HepG2 (cell line): ENCODE results near the gene ZNF446. TPM values are rescaled to one million over a fixed set of nuclear protein-coding genes. Genes with fewer than 3 reads are reported as not detected.

Experiments
- ATAC-seq: fragments of 200-7000 bp; cut with Tn5 transposase; 3 replicates; pipeline ENCODE4 v1.9.1; 2020; ENCODE audit warnings: mild to moderate bottlenecking, moderate library complexity
- BruUV-seq: library from RNA; stranded (reverse); fragments of 400-500 nt; replicated peaks from 2 replicates; lab custom pipeline; 2021; lab: Mats Ljungman, UMichigan
- CTCF ChIA-PET: fragments of 300-600 bp; formaldehyde crosslinking; extraction: SDS; loops from one replicate; lab custom pipeline; 2021; ENCODE audit warnings: low total read pairs, inconsistent platforms, low intra/inter-chr PET ratio; lab: Yijun Ruan, JAX
- POLR2A ChIA-PET: fragments of 350-600 bp; sonication (Branson Sonifier 250); formaldehyde crosslinking; loops from one replicate; lab custom pipeline; 2020; ENCODE audit warnings: antibody characterized with exemption, inconsistent platforms; lab: Yijun Ruan, JAX
- DNase-seq: peaks from one replicate; pipeline ENCODE4 v3.0.0-alpha.2; 2015; ENCODE audit warnings: low spot score
- FAIRE-seq: peaks from 3 replicates; lab custom pipeline; 2011; peaks lifted over from hg19 to GRCh38; lab: Jason Lieb, UNC
- H2AFZ ChIP-seq: one replicate; pipeline ENCODE4 v1.6.1; 2011; ENCODE audit warnings: low read length, inconsistent platforms
- H3K27ac ChIP-seq: fragments of 300-600 bp; 3 replicates; pipeline ENCODE4 v1.8.0; 2011; ENCODE audit warnings: mixed run types, mild to moderate bottlenecking, mixed read lengths, low read length, inconsistent platforms; ENCODE audit not compliant: insufficient read depth; ENCODE audit errors: extremely low read length
- H3K27me3 ChIP-seq, 2 experiments: fragments of 200-600 bp in 1 of 2; 2 replicates in 1 of 2; 3 replicates in 1 of 2; pipeline versions ENCODE4 v1.6.0 to v1.8.0; 2011; ENCODE audit warnings: low read length in 2 of 2, mild to moderate bottlenecking in 2 of 2, moderate library complexity in 2 of 2, inconsistent platforms in 1 of 2; ENCODE audit not compliant: insufficient read depth in 2 of 2, control insufficient read depth in 1 of 2
- H3K36me3 ChIP-seq, 2 experiments: fragments of 200-600 bp in 1 of 2; replicated peaks in 1 of 2; 2 replicates in 1 of 2; 3 replicates in 1 of 2; pipeline versions ENCODE4 v1.5.1 to v1.8.0; 2011; ENCODE audit warnings: low read length in 2 of 2, inconsistent platforms in 1 of 2; ENCODE audit not compliant: insufficient read depth in 2 of 2, control insufficient read depth in 1 of 2
- H3K4me1 ChIP-seq: 2 replicates; pipeline ENCODE4 v1.5.1; 2012; ENCODE audit warnings: low read length, inconsistent platforms; ENCODE audit not compliant: insufficient read depth
- H3K4me2 ChIP-seq: 2 replicates; pipeline ENCODE4 v1.6.0; 2011; ENCODE audit warnings: low read depth, low read length, inconsistent platforms
- H3K4me3 ChIP-seq, 3 experiments: fragments of 200-600 bp in 1 of 3; sonication (generic), shearing (Covaris generic) in 1 of 3; replicated peaks in 1 of 3; 2 replicates each; pipeline ENCODE4 v1.5.1; 2011 to 2016; ENCODE audit warnings: low read length in 3 of 3, inconsistent platforms in 2 of 3, low read depth in 2 of 3, mild to moderate bottlenecking in 2 of 3, control low read depth in 1 of 3, mixed read lengths in 1 of 3; ENCODE audit not compliant: insufficient read depth in 1 of 3
- H3K79me2 ChIP-seq: one replicate; pipeline ENCODE4 v1.6.1; 2011; ENCODE audit warnings: low read length, inconsistent platforms; ENCODE audit not compliant: insufficient read depth
- H3K9ac ChIP-seq: 2 replicates; pipeline ENCODE4 v1.6.0; 2011; ENCODE audit warnings: mild to moderate bottlenecking, low read depth, low read length, inconsistent platforms; ENCODE audit not compliant: insufficient read depth
- H3K9me3 ChIP-seq: 2 replicates; pipeline ENCODE4 v1.5.1; 2012; ENCODE audit warnings: mild to moderate bottlenecking, low read length
- H4K20me1 ChIP-seq: 2 replicates; pipeline ENCODE4 v1.6.0; 2011; ENCODE audit warnings: inconsistent platforms, mild to moderate bottlenecking, low read length, moderate library complexity; ENCODE audit not compliant: insufficient read depth
- AGO1 ChIP-seq: fragments of 200-400 bp; formaldehyde crosslinking; IDR thresholded peaks from 2 replicates; pipeline ENCODE4 v1.6.1; 2017; ENCODE audit warnings: mild to moderate bottlenecking, low read depth, low read length, moderate library complexity; ENCODE audit not compliant: poor library complexity, severe bottlenecking
- AKAP8 ChIP-seq: sonication (generic); formaldehyde crosslinking; IDR thresholded peaks from 2 replicates; pipeline ENCODE4 v1.5.1; 2020; ENCODE audit warnings: mild to moderate bottlenecking, missing genetic modification reagents
- BORCS8-MEF2B ChIP-seq: sonication (generic); formaldehyde crosslinking; IDR thresholded peaks from 2 replicates; pipeline ENCODE4 v1.8.0; 2022; ENCODE audit warnings: mild to moderate bottlenecking, missing genetic modification reagents
- MLLT10 ChIP-seq: sonication (generic); formaldehyde crosslinking; IDR thresholded peaks from 2 replicates; pipeline ENCODE4 v1.4.0; 2020; ENCODE audit warnings: missing genetic modification reagents
- STAG1 ChIP-seq: sonication (generic); formaldehyde crosslinking; IDR thresholded peaks from 2 replicates; pipeline ENCODE4 v1.4.0; 2020; ENCODE audit warnings: missing genetic modification reagents
- ZFY ChIP-seq: sonication (generic); formaldehyde crosslinking; IDR thresholded peaks from 2 replicates; pipeline ENCODE4 v1.4.0; 2020; ENCODE audit warnings: missing genetic modification reagents
- WGBS: methylation state at CpG from one replicate; pipeline ENCODE4 v1.1.6; 2017; ENCODE audit warnings: low lambda C conversion rate; 5-methylcytosine and 5-hydroxymethylcytosine counted together
- in situ Hi-C: cut with HindIII; loops from 2 replicates; pipeline ENCODE4 v1.10.0; 2017; ENCODE audit warnings: low pct_unique_long_range_greater_than_20kb; ENCODE audit not compliant: extremely low pct_ligation_motif_present
- intact Hi-C: fragments of 100-400 bp; cut with micrococcal nuclease; formaldehyde crosslinking; loops from one replicate; pipeline ENCODE4 v1.10.0; 2022; ENCODE audit not compliant: unreplicated experiment
- polyA plus RNA-seq, 8 experiments: library from polyadenylated mRNA; depleted of rRNA in 3 of 8; stranded (reverse) in 7 of 8; unstranded in 1 of 8; fragments of >200 nt; fragmentation: Illumina TruSeq in 4 of 8; extraction: Trizol in 4 of 8; gene quantifications; 2 replicates each; pipeline versions ENCODE4 v1.2.1 to v1.2.3, GENCODE V29; 2011 to 2016; ENCODE audit warnings: low read depth in 4 of 8, missing spikeins in 1 of 8, mixed read lengths in 1 of 8; ENCODE audit not compliant: insufficient read depth in 1 of 8
- total RNA-seq, 5 experiments: library from RNA; depleted of rRNA; stranded (reverse); fragments of >200 nt; fragmentation: Illumina TruSeq; extraction: Trizol; gene quantifications; 2 replicates each; pipeline ENCODE4 v1.2.3, GENCODE V29; 2016; ENCODE audit warnings: low read depth in 1 of 5
- TF ChIP-seq, protein P1 (sequence below): IDR thresholded peaks from 2 replicates; pipeline ENCODE4 v1.6.1; 2016; ENCODE audit warnings: missing biosample characterization, missing genetic modification reagents, low read depth

The ZNF446 gene
- total and polyA plus RNA-seq, 2 of the 13 experiments (the other 11 are each of a cell fraction or from before 2014, with no cell fraction given) = 3.0 to 3.6 TPM

- TF ChIP-seq BORCS8-MEF2B (no peak), AKAP8 (no peak), ZFY (CRISPR knock-in tag) (peak; percentile 17; the same call in 1 of the 2 replicates), STAG1 (CRISPR knock-in tag) (peak; percentile 38)
- TF ChIP-seq, all 625 proteins: peak for 3
Observed at GRCh38 chr19:58468216-58468839, 7.8 kb upstream of the ZNF446 start (continued).

- FAIRE-seq (no peak), DNase-seq (no peak), ATAC-seq (no peak)
- peaks cover 24% of the 10 kb centered on the region for H3K4me1 ChIP-seq
- no peaks in the 10 kb centered on the region for H4K20me1 ChIP-seq
- WGBS = 93% methylated on average over 11 of the region's 17 CpGs
- H3K27ac ChIP-seq = no peak overlapping the region
- H3K4me2 ChIP-seq = no peak overlapping the region
- ChIA-PET POLR2A (no interaction called here), CTCF (no interaction called here)
- peaks cover 6% of the 10 kb centered on the region for H3K79me2 ChIP-seq
- no peak overlapping the region for H3K9ac ChIP-seq
- intact Hi-C loops (loop anchor here (5.0 kb wide), 2 partner anchors 62 to 142 kb away; partner anchors contain the start of genes ZNF584 and ZSCAN22), in situ Hi-C loops (no loop called here)
- H3K27me3 ChIP-seq = no peaks in the 10 kb centered on the region
- no peak for TF ChIP-seq MLLT10 (CRISPR knock-in tag)
- TF ChIP-seq, protein P1, sequence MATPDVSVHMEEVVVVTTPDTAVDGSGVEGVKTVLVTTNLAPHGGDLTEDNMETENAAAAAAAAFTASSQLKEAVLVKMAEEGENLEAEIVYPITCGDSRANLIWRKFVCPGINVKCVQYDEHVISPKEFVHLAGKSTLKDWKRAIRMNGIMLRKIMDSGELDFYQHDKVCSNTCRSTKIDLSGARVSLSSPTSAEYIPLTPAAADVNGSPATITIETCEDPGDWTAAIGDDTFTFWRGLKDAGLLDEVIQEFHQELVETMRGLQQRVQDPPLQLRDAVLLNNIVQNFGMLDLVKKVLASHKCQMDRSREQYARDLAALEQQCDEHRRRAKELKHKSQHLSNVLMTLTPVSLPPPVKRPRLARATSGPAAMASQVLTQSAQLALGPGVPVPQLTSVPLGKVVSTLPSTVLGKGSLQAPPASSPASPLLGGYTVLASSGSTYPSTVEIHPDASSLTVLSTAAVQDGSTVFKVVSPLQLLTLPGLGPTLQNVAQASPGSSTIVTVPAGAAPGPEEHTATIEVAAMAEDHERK (CRISPR knock-in tag) = no peak
- peak; percentile 26 for TF ChIP-seq AGO1
- H3K36me3 ChIP-seq = peaks cover 4 to 21% of the 10 kb centered on the region in 2 experiments; a peak in 4 of 5 replicates
- no peaks in the 10 kb centered on the region for H3K9me3 ChIP-seq
- no peak overlapping the region for H3K4me3 ChIP-seq
- BruUV-seq = no TSS peak
- H2AFZ ChIP-seq = no peak overlapping the region
Observed at GRCh38 chr19:58469241-58470013, 6.7 kb upstream of the ZNF446 start.
